Measurements from ENCODE around the gene PLA2G4A. TPM values are rescaled to one million over a fixed set of nuclear protein-coding genes. Genes with fewer than 3 reads are reported as not detected.
"Not testable (repeated sequence)": the region's sequence is repeated elsewhere in the genome, so short reads cannot be mapped to it uniquely, and the experiment has no call there.

Gene PLA2G4A
- total RNA-seq, 1 donor from 2014 or later, result 11.0 TPM

DNA sequence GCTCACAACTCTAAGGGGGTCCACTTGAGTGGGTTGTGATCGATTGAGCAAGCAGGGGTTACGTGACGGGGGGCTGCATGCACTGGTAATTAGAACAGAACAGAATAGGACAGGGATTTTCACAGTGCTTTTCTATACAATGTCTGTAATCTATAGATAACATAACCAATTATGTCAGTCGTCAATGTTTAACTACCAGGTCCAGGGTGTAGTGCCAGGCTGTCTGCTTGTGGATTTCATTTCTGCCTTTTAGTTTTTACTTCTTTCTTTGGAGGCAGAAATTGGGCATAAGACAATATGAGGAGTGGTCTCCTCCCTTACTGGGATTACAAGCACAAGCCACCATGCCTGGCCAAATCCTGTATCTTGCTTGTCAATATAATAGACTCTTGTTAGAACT lies 94.1 kb downstream of the PLA2G4A start:
- DNase-seq (ENCODE audit: low spot score), result not testable (repeated sequence)

DNA sequence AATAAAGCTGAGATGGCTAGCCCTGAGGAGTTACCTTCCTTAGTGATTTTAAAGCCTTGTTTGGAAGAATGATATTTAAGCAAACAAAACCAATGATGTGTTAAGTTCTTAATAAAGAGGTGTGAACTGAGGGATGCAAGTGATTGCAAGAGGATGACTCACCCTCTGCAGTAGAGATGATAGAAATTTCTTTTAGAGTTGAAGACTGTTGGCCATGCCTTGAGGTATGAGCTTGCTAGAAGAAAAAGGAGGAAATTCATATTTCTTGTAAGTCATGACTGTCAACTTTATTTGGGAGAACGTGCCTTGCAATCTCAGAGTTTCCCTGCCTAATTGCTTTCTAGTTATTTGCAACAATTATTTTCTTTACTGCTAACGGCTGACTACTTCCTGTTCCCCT lies 94.7 kb downstream of the PLA2G4A start:
- no peak for DNase-seq (ENCODE audit: low spot score)

DNA sequence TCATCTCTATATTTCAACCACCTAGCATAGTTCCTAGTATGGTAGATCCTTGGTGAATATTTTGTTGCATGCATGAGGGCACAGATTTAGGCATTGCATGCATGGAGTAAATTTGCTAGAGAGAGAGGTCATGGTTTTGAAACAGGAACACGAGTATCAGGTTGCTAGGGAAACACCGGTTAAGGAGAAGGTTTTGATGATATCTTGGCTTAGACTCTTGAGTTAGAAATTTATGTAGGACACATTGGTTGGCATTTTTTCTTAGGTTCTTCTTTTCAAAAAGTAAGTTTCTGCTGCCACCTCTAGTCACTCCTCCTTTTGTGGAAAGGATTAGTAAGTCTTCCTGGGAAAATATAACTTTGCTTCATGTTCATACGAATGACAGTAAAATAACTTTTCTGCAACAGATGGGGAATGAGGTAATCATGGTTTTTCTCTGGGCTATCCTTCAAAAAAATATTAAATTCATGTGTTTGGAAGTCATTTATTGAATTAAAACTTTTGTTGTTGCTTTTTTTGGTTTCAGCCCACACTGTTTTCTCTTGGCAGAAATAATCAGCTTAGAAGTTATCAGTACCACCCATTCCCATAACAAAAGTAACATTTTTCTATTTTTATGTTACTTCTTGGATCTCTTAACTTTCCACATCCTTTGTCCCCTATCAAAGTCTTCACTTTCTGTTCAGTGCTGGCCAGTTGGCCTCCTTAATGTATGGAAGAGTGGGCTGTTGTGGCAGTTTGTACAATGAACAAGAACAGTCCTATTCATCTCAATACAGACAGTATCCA lies 97.3 kb downstream of the PLA2G4A start:
- no peak for DNase-seq (ENCODE audit: low spot score)

DNA sequence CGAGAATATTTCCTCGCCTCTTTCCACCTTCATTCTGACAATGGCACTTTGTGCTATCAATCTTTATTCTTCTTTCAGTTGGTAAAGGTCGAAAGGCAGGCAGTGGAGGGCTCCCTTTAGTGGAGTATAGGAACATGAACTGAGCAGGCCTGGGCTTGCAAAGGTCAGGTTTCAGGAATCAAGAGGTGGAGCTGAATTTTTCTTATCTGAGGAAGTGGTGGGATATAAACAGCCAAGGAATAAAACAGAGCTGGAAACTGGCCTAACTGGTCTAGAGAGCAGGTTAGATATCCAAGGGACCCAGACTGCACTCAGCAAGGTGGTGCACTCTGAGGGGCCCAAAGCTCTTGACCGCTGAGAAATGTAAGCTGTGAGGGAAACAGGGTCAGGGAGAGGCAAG lies 99.1 kb downstream of the PLA2G4A start:
- no peak for DNase-seq (ENCODE audit: low spot score)

DNA sequence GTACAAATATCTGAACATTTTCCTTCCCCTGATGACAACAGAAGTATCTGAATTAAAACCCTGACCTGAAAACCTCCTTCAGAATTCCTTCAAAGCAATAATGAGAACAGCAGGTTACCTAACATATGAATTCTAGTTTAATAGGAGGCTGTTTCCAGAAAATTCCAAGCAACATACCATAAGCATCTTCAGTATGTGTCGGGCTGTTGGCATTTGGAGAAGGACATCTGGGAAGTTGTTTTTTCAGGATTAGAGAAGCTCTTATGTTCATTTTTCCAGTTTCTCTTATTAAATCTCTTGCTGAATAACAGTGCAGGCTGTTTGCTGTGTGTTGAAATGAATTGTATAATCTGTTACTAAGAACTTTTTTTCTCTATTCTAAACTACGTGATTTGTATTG lies 101.5 kb downstream of the PLA2G4A start:
- no peak for DNase-seq (ENCODE audit: low spot score)

DNA sequence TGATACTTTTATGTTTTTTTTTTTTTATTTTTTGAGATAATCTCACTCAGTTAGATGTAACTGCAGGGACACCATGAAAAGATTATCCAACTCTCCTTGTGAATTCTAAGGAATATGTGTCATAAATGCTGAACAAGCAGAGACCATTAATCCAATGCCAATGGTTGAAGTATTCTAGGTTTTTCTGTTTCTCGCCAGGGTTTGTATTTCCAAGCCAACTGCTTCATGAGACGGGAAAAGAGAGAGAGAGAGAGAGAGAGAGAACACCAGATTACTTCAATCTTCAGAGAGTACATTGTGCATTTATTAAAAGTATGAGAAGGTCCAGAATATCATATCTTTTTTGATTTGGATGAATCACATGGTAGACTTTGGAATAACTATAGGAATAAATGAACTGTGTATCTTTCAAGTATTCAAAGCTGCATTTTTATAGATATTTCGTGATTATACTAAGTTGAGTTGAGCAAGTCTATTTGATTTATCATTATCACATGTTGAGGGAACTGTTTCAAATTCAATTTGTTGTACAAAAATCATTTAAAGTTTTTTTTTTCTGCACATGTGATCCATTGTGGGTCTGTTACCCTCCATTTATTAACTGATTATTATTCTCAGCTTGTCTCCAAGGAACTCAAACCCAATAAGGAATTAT lies 108.4 kb downstream of the PLA2G4A start:
- no peak for DNase-seq (ENCODE audit: low spot score)

DNA sequence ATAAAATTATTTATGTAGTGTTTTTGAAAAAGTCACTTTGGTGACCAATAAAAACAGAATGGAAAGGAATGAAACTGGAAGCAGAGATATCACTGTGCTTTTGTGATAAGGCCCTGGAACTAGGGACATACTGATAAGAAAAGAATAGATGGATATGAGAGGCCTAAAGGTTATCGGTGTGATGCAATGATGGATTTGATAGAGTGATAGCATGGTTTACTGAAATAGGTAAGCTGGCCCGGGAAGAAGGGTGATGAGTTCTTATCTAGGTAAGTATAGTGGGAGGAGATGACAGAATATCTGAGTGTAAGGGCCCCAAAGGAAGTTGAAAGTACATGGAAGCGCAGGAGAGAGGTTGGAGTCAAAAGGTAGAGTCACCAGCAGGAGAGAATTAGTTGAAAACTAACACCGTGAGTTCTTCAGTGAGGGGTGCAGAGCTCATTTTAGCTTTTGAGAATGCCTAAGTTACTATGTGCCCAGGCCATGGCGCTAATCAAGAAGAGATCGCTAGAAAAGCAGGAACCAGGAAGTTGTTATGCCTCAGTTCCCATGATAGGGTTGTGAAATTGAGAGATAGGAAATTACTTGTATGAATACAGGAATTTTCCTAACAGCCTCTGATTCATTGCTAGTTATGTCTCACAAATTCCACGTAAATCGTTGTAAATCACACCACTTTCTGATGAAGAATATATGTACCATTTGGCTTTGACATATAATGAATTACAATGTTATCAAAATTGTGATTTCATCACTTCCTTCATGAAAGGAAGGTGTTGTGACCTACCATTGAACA lies 115.3 kb downstream of the PLA2G4A start:
- no peak for DNase-seq (ENCODE audit: low spot score)

DNA sequence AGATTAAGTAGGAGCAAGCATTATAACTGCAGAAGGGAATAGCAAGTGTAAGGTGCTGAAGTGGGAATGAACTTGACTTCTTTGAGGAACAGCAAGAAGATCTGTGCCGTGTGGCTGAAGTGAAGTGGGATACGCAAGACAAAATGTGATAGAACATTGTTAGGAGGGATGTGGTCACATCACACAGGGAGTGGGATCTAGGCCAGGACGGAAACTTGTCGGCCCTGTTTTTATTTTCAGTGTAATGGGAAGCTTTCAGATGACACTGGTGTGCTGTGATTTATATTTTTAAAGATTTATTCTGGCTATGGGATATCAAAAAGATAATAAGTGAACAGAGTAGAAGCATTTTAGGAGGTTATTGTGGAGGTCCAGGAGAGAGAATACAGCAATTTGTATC lies 116.4 kb downstream of the PLA2G4A start:
- no peak for DNase-seq (ENCODE audit: low spot score)

DNA sequence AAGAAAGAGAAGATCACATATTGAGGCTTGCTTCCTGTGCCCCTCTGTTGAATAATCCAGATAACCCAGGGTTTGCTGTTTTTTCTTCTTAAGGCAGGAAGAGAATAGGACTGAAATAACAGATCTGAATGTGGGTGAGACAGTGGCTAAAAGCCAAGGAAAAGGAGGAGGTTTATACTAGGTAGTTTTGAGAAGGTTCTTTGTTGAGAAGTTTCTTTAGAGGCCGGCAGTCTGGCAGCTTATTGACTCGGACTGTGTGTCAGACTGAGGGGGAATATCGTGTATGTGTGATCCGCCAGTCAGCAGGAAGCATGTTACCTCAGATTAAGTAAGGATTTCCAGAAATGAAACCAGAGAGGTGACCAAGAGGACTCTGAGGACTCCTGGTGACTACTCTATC lies 119.8 kb downstream of the PLA2G4A start:
- DNase-seq (ENCODE audit: low spot score), result no peak

DNA sequence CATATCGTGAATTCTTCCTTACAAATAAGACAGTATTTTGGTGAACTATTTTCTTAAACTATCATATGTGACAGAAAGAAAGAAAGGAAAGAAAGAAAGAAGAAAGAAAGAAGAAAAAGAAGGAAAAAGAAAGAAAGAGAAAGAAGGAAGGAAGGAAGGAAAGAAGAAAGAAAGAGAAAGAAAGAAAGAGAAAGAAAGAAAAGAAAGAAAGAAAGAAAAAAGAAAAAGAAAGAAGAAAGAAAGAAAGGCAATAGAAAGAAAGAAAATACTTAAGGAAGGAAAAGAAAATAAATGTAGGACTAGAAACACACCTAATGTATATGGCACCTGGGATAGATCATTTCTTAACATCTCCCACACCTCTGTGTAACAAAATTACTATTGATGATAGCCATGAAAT lies 120.4 kb downstream of the PLA2G4A start:
- DNase-seq (ENCODE audit: low spot score), result no peak

DNA sequence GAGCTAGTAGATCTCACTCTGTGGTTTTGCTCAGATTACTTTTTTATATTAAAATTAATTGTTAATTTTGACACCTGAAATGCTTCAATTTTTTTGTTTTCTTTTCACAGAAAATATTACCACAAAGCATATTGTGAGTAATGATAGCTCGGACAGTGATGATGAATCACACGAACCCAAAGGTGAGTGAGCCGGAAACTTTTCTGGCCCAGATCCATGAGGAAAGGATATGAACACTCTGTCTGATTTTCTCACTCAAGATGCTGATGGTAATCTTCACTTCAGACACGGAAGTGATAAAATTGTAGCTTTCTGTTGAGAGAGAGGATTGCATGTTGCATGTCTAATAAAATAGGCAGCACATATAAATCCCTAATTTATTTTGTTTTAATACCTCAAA lies 121.8 kb downstream of the PLA2G4A start:
- DNase-seq (ENCODE audit: low spot score), result no peak

DNA sequence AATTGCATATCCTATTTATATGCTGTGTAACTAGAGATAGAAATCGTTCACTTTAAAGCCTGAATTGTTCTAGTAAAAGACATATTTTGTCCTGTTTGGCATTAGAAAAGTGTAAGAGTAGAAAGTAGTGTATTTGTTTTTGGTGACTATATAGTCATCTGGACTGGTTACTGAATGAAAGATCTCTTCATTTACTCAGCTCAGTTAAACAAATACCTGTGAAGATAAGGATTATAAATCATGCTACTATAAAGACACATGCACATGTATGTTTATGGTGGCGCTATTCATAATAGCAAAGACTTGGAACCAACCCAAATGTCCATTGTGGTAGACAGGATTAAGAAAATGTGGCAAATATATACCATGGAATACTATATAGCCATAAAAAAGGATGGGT lies 125.1 kb downstream of the PLA2G4A start:
- DNase-seq (ENCODE audit: low spot score), result no peak

DNA sequence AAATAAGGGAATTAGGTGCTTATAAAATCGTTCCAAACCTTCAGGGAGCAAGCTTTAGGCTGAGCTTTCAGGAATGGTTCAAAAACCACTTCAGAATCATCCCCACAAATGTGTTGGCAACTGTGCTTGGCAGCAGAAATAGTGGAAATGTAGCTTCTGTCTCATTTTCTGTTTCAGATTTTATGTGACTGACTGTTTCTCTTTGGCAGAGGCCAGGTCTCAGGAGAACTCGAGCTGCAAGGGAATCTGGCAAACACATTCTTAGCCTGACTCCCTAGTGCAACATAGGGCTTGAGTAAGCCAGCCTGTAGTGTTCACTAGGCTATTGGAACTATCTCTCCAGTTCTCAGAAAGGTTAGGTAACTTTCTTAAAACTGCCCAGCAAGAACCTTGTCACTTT lies 128.6 kb downstream of the PLA2G4A start:
- no peak for DNase-seq (ENCODE audit: low spot score)

DNA sequence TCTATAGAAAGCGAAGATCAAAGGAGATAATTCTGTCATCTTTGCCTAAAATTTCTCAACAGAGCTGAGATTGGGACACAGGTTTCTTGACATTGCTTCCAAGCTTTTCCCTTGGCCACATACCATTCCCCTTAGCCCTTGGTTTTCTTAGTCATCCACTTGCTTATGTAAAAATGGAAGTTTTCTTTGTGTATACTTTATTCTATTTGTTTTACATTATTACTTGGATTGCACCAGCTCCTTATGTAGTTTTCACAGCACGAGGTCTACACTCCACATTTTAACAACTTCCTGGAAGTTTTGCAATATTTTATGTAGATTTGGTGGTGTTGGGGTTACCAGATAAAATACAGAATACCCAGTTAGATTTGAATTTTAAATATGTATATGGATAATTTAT lies 129.8 kb downstream of the PLA2G4A start:
- DNase-seq (ENCODE audit: low spot score), result no peak

DNA sequence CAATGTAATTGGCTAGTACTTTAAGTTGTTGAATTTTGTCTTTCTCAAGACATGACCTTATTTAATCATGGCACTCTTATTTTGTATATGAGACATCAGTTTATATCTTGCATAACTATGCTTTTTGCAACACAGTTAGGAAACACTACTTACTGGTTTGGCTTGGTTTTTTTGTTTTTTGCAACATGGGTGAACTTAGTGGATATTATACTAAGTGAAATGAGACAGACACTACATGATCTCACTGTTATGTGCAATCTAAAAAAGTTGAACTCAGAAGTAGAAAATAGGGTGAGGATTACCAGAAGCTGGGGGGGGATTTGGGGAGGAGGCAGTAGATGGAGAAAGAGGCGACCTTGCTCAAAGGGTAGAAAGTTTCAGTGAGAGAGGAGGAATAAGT lies 132.1 kb downstream of the PLA2G4A start:
- no peak for DNase-seq (ENCODE audit: low spot score)

DNA sequence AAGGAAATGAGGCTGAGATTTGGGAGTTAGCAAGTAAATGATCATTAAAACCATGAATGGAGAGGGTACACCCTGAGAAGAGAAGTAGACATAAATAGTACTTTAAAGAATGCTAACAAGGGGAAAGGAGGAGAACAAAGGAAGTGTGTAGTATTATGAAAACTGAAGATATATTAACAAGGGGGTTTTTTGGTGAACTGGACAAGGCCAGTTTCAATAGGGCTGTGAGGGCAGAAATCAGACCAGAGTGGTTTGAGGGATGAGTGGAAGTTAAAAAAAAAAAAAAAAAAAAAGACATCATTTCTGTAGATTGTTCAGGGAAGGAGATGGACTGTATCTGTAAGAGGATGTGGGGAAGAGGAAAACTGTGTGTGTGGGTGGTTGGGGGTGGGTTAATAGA lies 137.1 kb downstream of the PLA2G4A start:
- DNase-seq (ENCODE audit: low spot score), result no peak

DNA sequence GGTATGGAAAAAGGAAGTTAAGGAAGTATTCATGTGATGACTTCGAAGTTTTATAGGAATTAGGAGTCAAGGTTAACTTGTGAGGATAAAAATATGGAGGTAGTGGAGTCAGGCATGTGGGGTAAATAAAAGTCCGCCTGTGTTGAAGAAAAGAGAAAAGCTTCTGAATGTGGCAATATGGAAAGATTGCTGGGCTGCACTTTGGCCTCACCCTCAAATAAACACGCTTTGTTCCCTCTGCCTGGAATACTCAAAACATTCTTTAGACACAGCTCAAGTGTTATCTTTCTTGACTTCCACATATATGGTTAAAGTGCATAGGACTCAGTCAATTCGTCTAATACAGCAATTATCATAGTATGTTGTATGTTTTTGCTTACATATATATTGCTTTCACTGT lies 137.7 kb downstream of the PLA2G4A start:
- no peak for DNase-seq (ENCODE audit: low spot score)

DNA sequence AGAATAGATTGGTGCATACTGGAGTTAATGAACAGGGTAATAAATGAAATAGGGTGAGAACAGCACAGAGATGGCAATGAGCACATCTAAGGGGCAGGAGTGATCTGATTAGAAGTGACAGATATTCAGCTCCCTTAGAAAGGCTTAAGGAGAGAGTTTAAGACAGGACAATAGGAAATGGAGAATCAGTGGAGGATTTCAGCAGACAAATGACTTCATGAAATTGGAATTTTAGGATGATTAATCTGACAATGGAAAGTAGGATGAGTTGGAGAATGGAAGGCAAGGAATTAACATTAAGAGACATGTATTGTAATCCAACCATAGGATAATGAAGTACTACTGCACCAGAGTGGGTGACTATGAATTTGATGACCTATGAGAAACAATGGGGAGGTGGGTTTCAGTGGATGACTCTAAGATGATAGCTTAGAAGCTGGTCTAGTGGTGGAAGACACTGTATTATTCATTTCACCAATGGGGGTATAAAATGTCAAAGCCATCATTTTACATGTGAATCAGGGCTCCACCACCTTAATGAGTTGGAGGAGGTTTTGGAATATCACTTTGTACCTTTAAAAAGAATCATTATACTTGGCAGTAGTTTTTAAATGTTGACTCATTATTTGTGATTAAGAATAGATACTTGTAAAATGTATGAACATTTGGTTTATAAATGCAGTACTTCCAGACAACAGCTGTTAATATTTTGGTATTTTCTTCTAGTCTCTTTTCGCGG lies 139.1 kb downstream of the PLA2G4A start:
- no peak for DNase-seq (ENCODE audit: low spot score)

DNA sequence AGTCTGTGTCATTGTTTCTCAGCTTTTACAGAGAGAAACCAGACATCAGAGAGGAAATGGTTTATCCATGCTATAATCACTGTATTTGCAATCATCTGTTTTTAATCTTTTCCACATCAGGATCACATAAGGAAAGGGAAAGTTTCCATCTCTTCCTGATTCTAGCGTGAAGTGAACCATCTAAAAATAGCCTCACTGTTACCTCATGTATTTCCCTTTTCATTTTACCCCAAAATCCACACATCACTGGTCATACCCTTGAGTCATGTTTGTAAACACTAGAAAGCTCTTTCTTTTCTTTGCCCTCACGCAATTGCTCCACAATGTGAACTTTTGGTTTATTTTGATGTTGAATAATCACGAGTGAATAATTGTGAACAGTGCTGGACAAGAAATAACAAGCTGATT lies 146.0 kb downstream of the PLA2G4A start:
- no peak for DNase-seq (ENCODE audit: low spot score)

DNA sequence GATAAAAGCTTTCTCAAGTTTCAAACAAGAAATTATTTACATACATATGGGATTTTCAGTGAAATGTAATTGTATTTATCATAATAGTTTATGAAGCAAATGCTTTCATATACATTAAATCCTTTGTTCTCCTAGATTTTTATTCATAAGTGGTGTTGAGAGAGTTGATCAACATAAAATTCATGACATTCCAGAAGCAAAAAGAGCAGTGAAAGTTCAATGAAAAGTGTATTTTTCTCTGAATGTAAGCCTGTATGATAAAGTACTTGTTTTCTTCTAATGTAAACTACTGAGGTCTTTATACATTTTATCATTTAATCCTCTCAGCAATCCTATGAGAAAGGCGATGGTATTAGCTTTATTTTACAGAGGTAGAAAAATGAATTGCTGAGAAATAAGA lies 146.5 kb downstream of the PLA2G4A start:
- no peak for DNase-seq (ENCODE audit: low spot score)

DNA sequence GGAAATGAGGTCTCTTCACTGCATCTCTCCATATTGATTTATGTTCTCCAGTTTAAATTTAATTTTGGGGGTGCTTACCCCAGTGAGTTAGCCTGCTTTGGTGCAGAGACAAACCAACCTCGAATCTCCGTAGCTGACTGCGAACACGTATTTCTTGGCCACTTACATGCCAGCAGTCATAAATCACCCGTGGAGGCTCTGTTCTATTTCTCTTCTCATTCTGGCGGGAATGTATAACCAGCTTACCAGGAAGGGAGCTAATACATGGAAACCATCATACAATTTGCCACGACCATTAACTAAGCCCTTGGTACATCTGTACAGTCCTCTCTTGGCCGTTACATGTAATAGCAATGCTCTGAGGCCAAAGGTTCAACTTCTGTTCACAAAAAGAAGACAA lies 148.0 kb downstream of the PLA2G4A start:
- no peak for DNase-seq (ENCODE audit: low spot score)
